NT2/D1 (cell line): ENCODE data around the gene PRSS48.
"Not testable (repeated sequence)": the region's sequence is repeated elsewhere in the genome, so short reads cannot be mapped to it uniquely, and the experiment has no call there.

Experiments used
- DNase-seq: peaks from one replicate; pipeline ENCODE4 v3.0.0-alpha.2; 2011; ENCODE audit warnings: low read depth, low spot score
- H3K27me3 ChIP-seq: 2 replicates; pipeline ENCODE4 v1.6.0; 2011; ENCODE audit warnings: mild to moderate bottlenecking; ENCODE audit not compliant: insufficient read length, insufficient read depth
- H3K36me3 ChIP-seq: 2 replicates; pipeline ENCODE4 v1.6.1; 2011; ENCODE audit warnings: mild to moderate bottlenecking, low read length, mixed read lengths; ENCODE audit not compliant: insufficient read depth, insufficient read length
- H3K4me1 ChIP-seq: 2 replicates; pipeline ENCODE4 v1.5.1; 2011; ENCODE audit not compliant: insufficient read depth, insufficient read length
- H3K4me3 ChIP-seq: 2 replicates; pipeline ENCODE4 v1.5.1; 2011; ENCODE audit warnings: low read depth; ENCODE audit not compliant: insufficient read length
- H3K9ac ChIP-seq: 2 replicates; pipeline ENCODE4 v1.6.0; 2011; ENCODE audit warnings: low read depth; ENCODE audit not compliant: insufficient read length
- H3K9me3 ChIP-seq: 2 replicates; pipeline ENCODE4 v1.5.1; 2011; ENCODE audit warnings: mild to moderate bottlenecking, low read length; ENCODE audit not compliant: insufficient read depth
- SUZ12 ChIP-seq: IDR thresholded peaks from 2 replicates; pipeline ENCODE4 v1.6.1; 2011; ENCODE audit not compliant: insufficient read length, insufficient read depth; ENCODE audit errors: extremely low read depth
- YY1 ChIP-seq: IDR thresholded peaks from 2 replicates; pipeline ENCODE4 v1.6.1; 2011; ENCODE audit not compliant: insufficient read length, insufficient read depth
- ZNF274 ChIP-seq: IDR thresholded peaks from 2 replicates; pipeline ENCODE4 v1.6.1; 2011; ENCODE audit warnings: mild to moderate bottlenecking, low read depth, low read length

The PRSS48 gene

DNA sequence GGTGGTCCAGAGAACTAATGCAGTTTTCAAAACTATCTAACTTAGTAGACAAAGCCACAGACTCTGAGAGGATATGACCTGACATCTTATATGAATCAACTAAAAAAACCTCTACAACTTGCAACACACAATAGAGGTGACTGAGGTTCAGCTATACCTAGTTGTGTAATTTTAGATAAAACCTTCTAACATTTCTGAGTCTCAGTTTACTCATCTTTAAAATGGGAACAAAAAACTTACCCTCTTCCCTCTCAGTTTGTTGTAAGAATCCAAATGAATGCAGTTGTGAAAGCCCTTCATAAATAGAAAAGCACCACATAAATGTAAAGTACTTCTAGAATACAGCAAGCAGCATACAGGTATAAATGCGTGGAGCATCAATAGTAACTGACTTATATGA is 42.5 kb downstream of the PRSS48 start:
- H3K4me1 ChIP-seq, result no peaks in the 10 kb centered on the region

DNA sequence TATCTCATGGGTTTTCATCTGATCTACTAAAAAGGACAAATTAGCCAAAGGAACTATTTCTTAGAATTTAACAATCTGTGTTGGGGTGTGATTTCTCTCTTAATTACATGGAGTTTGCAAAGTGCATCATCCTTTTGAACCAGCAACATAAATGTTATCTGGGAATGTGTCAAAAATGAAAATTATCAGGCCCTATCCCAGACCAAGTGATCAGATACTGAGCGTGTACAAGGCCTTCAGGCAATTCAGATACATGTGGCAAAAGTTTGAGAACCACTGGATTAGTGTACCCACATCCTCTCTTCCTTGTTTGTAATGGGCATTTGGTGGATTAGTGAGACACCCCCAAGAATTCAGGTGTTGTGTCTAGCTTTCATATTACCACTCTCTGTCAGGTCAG is 44.6 kb downstream of the PRSS48 start:
- no peak for DNase-seq
- Histone ChIP-seq H3K36me3 (no peaks in the 10 kb centered on the region), H3K9ac (no peak overlapping the region), H3K9me3 (no peaks in the 10 kb centered on the region), H3K27me3 (no peaks in the 10 kb centered on the region), H3K4me1 (no peaks in the 10 kb centered on the region), H3K4me3 (no peak overlapping the region)
- TF ChIP-seq SUZ12, result no peak
- TF ChIP-seq ZNF274, result no peak
- no peak for TF ChIP-seq YY1

More for the DNA sequence above, 42.5 kb downstream of the PRSS48 start:
- TF ChIP-seq YY1 (no peak), ZNF274 (no peak), SUZ12 (no peak)
- no peaks in the 10 kb centered on the region for H3K9me3 ChIP-seq
- H3K27me3 ChIP-seq, result no peaks in the 10 kb centered on the region
- H3K36me3 ChIP-seq, result no peaks in the 10 kb centered on the region
- no peak overlapping the region for H3K4me3 ChIP-seq
- no peak for DNase-seq
- H3K9ac ChIP-seq, result no peak overlapping the region

DNA sequence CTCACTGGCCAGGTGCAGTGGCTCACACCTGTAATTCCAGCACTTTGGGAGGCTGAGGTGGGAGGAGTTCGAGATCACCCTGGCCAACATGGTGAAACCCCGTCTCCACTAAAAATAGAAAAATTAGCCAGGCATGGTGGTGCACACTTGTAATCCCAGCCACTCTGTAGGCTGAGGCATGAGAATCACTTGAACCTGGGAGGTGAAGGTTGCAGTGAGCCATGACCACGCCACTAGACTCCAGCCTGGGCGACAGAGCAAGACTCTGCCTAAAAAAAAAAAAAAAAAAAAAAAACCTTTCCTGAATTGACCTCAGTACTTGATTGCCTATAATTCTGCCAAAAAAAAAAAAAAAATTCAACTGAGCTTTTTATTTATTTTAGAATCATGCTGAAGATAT is 45.2 kb downstream of the PRSS48 start:
- not testable (repeated sequence) for H3K4me1 ChIP-seq, H3K27me3 ChIP-seq, H3K9me3 ChIP-seq, H3K4me3 ChIP-seq, H3K9ac ChIP-seq, H3K36me3 ChIP-seq, DNase-seq

DNA sequence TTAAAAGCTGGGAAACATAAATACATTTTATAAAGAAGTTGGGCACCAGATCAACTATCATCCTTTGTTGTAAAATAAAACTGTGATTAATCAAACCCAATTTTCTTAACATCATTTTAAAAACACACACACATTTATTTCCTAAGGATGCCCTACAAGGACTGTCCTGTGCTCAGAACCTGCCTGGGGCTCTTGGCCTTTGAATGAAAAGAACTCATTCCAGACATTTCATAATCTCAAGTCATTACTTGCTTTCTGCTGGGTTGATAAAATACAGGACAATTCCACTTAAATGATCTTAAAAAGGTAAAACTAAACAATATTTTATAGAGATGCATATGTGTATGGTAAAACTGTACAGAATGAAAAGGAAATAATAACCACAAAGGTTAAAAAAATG is 45.6 kb downstream of the PRSS48 start:
- no peak overlapping the region for H3K9ac ChIP-seq
- no peak for DNase-seq
- no peaks in the 10 kb centered on the region for H3K36me3 ChIP-seq
- no peaks in the 10 kb centered on the region for H3K9me3 ChIP-seq
- no peak for TF ChIP-seq YY1
- no peak for TF ChIP-seq SUZ12
- TF ChIP-seq ZNF274, result no peak
- no peaks in the 10 kb centered on the region for H3K4me1 ChIP-seq
- H3K4me3 ChIP-seq, result no peak overlapping the region
- H3K27me3 ChIP-seq, result no peaks in the 10 kb centered on the region

- H3K4me1 ChIP-seq, result no peaks in the 10 kb centered on the region
- H3K36me3 ChIP-seq, result no peaks in the 10 kb centered on the region
- H3K27me3 ChIP-seq, result no peaks in the 10 kb centered on the region
- H3K9me3 ChIP-seq, result no peaks in the 10 kb centered on the region
- TF ChIP-seq SUZ12 (no peak), ZNF274 (no peak), YY1 (no peak)
- no peak for DNase-seq
- H3K4me3 ChIP-seq, result peak overlapping the region; percentile 59
- peak overlapping the region; percentile 24 for H3K9ac ChIP-seq
Measured at GRCh38 chr4:151323667-151324066, 46.7 kb downstream of the PRSS48 start.

GRCh38 chr4:151324124-151324751 is 47.3 kb downstream of the PRSS48 start:
- DNase-seq, result no peak
- peak overlapping the region; percentile 80 for H3K9ac ChIP-seq
- H3K4me1 ChIP-seq, result no peaks in the 10 kb centered on the region
- no peaks in the 10 kb centered on the region for H3K9me3 ChIP-seq
- no peak for TF ChIP-seq YY1
- TF ChIP-seq SUZ12, result no peak
- no peak for TF ChIP-seq ZNF274
- H3K27me3 ChIP-seq, result no peaks in the 10 kb centered on the region
- no peaks in the 10 kb centered on the region for H3K36me3 ChIP-seq
- peak overlapping the region; percentile 59 for H3K4me3 ChIP-seq

- TF ChIP-seq SUZ12 (no peak), YY1 (no peak), ZNF274 (no peak)
Measured at GRCh38 chr4:151324752-151325110, 47.8 kb downstream of the PRSS48 start.

More at GRCh38 chr4:151324752-151325110, 47.8 kb downstream of the PRSS48 start:
- no peaks in the 10 kb centered on the region for H3K36me3 ChIP-seq
- H3K4me1 ChIP-seq, result no peaks in the 10 kb centered on the region
- no peaks in the 10 kb centered on the region for H3K27me3 ChIP-seq
- peak overlapping the region; percentile 80 for H3K9ac ChIP-seq
- no peak for DNase-seq
- H3K9me3 ChIP-seq, result no peaks in the 10 kb centered on the region
- peak overlapping the region; percentile 59 for H3K4me3 ChIP-seq
